Smooth muscle cell (in vitro differentiated cells): ENCODE measurements around the gene INKA1. TPM values are rescaled to one million over a fixed set of nuclear protein-coding genes. Genes with fewer than 3 reads are reported as not detected.

ENCODE experiments used
- DNase-seq: peaks from one replicate; lab custom pipeline; 2025; ENCODE audit not compliant: unreplicated experiment; lab: John Stamatoyannopoulos, UW
- H2AFZ ChIP-seq: fragments of 200-600 bp; sonication (generic); 2 replicates; pipeline ENCODE4 v1.6.0; 2016; ENCODE audit warnings: antibody characterized with exemption, low read depth, mild to moderate bottlenecking
- H3F3A ChIP-seq: fragments of 200-600 bp; sonication (generic); 2 replicates; pipeline ENCODE4 v1.6.0; 2017; ENCODE audit warnings: antibody characterized with exemption, low read depth
- H3K27ac ChIP-seq: fragments of 200-600 bp; sonication (generic); 2 replicates; pipeline ENCODE4 v1.5.1; 2016; ENCODE audit warnings: low read depth, mild to moderate bottlenecking
- H3K27me3 ChIP-seq: fragments of 200-600 bp; sonication (generic); 2 replicates; pipeline ENCODE4 v1.6.1; 2016; ENCODE audit warnings: low read depth, mild to moderate bottlenecking
- H3K36me3 ChIP-seq: fragments of 200-600 bp; sonication (generic); 2 replicates; pipeline ENCODE4 v1.5.1; 2016; ENCODE audit warnings: low read depth
- H3K4me1 ChIP-seq: fragments of 200-600 bp; sonication (generic); 2 replicates; pipeline ENCODE4 v1.5.1; 2016; ENCODE audit warnings: low read depth
- H3K4me2 ChIP-seq: fragments of 200-600 bp; sonication (generic); 2 replicates; pipeline ENCODE4 v1.6.0; 2016; ENCODE audit warnings: mild to moderate bottlenecking
- H3K4me3 ChIP-seq: fragments of 200-600 bp; sonication (generic); 2 replicates; pipeline ENCODE4 v1.5.1; 2016; ENCODE audit warnings: mild to moderate bottlenecking
- H3K79me2 ChIP-seq: fragments of 200-600 bp; sonication (generic); 2 replicates; pipeline ENCODE4 v1.6.0; 2016; ENCODE audit warnings: low read depth, mild to moderate bottlenecking
- H3K9ac ChIP-seq: fragments of 200-600 bp; sonication (generic); 2 replicates; pipeline ENCODE4 v1.6.0; 2016; ENCODE audit warnings: low read depth
- H3K9me3 ChIP-seq: fragments of 200-600 bp; sonication (generic); replicated peaks from 2 replicates; pipeline ENCODE4 v1.5.1; 2016; ENCODE audit warnings: low read depth
- H4K20me1 ChIP-seq: fragments of 200-600 bp; sonication (generic); 2 replicates; pipeline ENCODE4 v1.6.0; 2016; ENCODE audit warnings: low read depth
- CTCF ChIP-seq: fragments of 200-600 bp; sonication (generic); IDR thresholded peaks from 2 replicates; pipeline ENCODE4 v1.5.1; 2017; ENCODE audit warnings: borderline replicate concordance, mild to moderate bottlenecking, antibody characterized with exemption; ENCODE audit not compliant: insufficient read depth, poor library complexity, severe bottlenecking
- WGBS: methylation state at CpG from one replicate; pipeline ENCODE4 v1.1.7; 2016; ENCODE audit warnings: low lambda C conversion rate; 5-methylcytosine and 5-hydroxymethylcytosine counted together
- polyA plus RNA-seq: library from polyadenylated mRNA; unstranded; fragments of >200 nt; fragmentation: Nextera tagmentation; extraction: Ambion mirVana; gene quantifications from 2 replicates; pipeline ENCODE4 v1.2.1, GENCODE V29; 2016
- total RNA-seq: library from RNA; depleted of rRNA; stranded (reverse); fragments of >200 nt; gene quantifications from 2 replicates; pipeline ENCODE4 v1.2.3, GENCODE V29; 2014

Gene INKA1
- total RNA-seq (2.5 and 4.1 TPM in 2 replicates), polyA plus RNA-seq (7.3 and 8.1 TPM in 2 replicates)

- H3K4me2 ChIP-seq, result peak within 1 kb of the TSS; percentile 87
- H4K20me1 ChIP-seq, result no peaks in the 10 kb centered on the region
- peak within 1 kb of the TSS; percentile 79 for H3K4me3 ChIP-seq
- peaks cover 6% of the 10 kb centered on the region for H3K4me1 ChIP-seq
- DNase-seq, result peak; percentile 85
- peak within 1 kb of the TSS; percentile 8 for H3K9ac ChIP-seq
- no peaks in the 10 kb centered on the region for H3K79me2 ChIP-seq
- WGBS, result under 1% methylated on average over 36 of the region's 71 CpGs
- no peaks in the 10 kb centered on the region for H3K9me3 ChIP-seq
- no peaks in the 10 kb centered on the region for H3K27me3 ChIP-seq
- H2AFZ ChIP-seq, result peak within 1 kb of the TSS; percentile 94
- no peaks in the 10 kb centered on the region for H3K36me3 ChIP-seq
- H3F3A ChIP-seq, result no peaks in the 10 kb centered on the region
- peak within 1 kb of the TSS; percentile 40 for H3K27ac ChIP-seq
- TF ChIP-seq CTCF, result peak; percentile 75
Measured at GRCh38 chr3:49802719-49803464, at the start of gene INKA1. Gene INKA1, plus strand, starts transcription at chr3:49803261. Its CDS starts 132 bp downstream, at chr3:49803393.

DNA sequence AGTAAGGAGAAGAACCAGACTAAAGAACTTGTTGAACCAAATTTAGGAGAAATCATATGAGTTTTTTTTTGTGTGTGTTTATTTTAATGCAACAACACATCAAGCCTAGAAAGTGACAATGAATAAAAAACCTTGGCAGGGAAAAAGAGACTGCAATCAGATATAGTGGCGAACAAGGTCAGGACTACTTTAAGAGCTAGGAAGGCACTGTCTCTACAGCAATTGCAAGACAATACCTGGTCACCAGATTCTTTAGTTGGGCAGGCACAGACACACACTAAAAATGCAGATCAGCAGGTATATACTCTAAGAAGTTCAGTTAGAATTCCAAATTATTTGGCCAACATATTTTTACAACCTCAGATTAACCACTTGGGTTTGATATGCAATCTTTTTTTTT lies 48.5 kb upstream of the INKA1 start:
- TF ChIP-seq CTCF, result no peak
- Histone ChIP-seq H3K79me2 (peaks cover 79% of the 10 kb centered on the region), H3K9ac (no peak overlapping the region), H3F3A (no peaks in the 10 kb centered on the region), H3K27me3 (no peaks in the 10 kb centered on the region), H3K4me3 (no peak overlapping the region), H3K9me3 (no peaks in the 10 kb centered on the region), H3K27ac (no peak overlapping the region), H3K4me1 (no peaks in the 10 kb centered on the region), H4K20me1 (peaks cover 89% of the 10 kb centered on the region), H3K4me2 (no peak overlapping the region), H3K36me3 (no peaks in the 10 kb centered on the region), H2AFZ (no peak overlapping the region)
- no peak for DNase-seq
- 88% methylated on average over 1 of the region's 1 CpG for whole genome bisulfite sequencing

DNA sequence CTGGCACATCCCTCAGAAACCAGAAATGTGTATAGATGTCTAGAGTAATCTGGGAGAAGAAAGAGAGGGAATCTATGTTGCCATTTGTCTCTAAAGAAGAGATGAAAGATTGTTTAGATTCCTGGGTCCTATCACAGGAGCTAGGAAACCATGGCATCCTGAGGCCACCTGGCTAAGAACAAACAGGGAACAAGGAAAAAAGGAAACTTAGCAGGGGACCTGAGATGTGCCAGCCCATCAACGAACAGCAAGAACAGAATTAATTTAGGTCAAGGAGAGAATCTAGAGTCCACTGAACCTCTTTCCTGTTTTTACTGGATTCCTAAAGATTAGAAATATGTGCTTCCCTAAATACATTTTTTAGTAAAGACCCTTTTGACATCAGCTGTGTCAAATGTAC lies 47.0 kb upstream of the INKA1 start:
- peaks cover 86% of the 10 kb centered on the region for H3K79me2 ChIP-seq
- no peaks in the 10 kb centered on the region for H3K9me3 ChIP-seq
- no peak overlapping the region for H3K9ac ChIP-seq
- peaks cover 91% of the 10 kb centered on the region for H4K20me1 ChIP-seq
- H3F3A ChIP-seq, result no peaks in the 10 kb centered on the region
- no peak for TF ChIP-seq CTCF
- H3K27me3 ChIP-seq, result no peaks in the 10 kb centered on the region
- WGBS, result 97% methylated on average over 1 of the region's 1 CpG
- no peaks in the 10 kb centered on the region for H3K36me3 ChIP-seq
- H3K4me2 ChIP-seq, result no peak overlapping the region
- H3K27ac ChIP-seq, result no peak overlapping the region
- no peak for DNase-seq
- no peak overlapping the region for H2AFZ ChIP-seq
- H3K4me3 ChIP-seq, result no peak overlapping the region
- H3K4me1 ChIP-seq, result no peaks in the 10 kb centered on the region

GRCh38 chr3:49757197-49757596 lies 45.9 kb upstream of the INKA1 start:
- 82% methylated on average over 2 of the region's 2 CpGs for WGBS
- Histone ChIP-seq H3K4me1 (no peaks in the 10 kb centered on the region), H3K9ac (no peak overlapping the region), H3K9me3 (no peaks in the 10 kb centered on the region), H3F3A (no peaks in the 10 kb centered on the region), H3K36me3 (no peaks in the 10 kb centered on the region), H3K27me3 (no peaks in the 10 kb centered on the region), H4K20me1 (peaks cover 96% of the 10 kb centered on the region), H3K79me2 (peaks cover 96% of the 10 kb centered on the region), H2AFZ (no peak overlapping the region), H3K4me2 (no peak overlapping the region), H3K4me3 (no peak overlapping the region), H3K27ac (no peak overlapping the region)
- no peak for DNase-seq
- no peak for TF ChIP-seq CTCF
